Immature natural killer cell (primary cell): ENCODE results near the gene MEAK7. TPM values are rescaled to one million over a fixed set of nuclear protein-coding genes. Genes with fewer than 3 reads are reported as not detected.

Experiments
- DNase-seq, 3 donors: peaks; one replicate each; pipeline ENCODE4 v3.0.0; 2022; ENCODE audit warnings: mixed read lengths in 1 of 3
- H3K27ac Mint-ChIP-seq, 6 donors: one replicate each; pipeline ENCODE4 v1.8.0; 2020; ENCODE audit warnings: mixed read lengths in 6 of 6, mild to moderate bottlenecking in 5 of 6, inconsistent platforms in 4 of 6, moderate library complexity in 3 of 6
- H3K27me3 Mint-ChIP-seq, 3 donors: one replicate each; pipeline ENCODE4 v1.8.0; 2020 to 2021; ENCODE audit warnings: low read depth in 3 of 3, mild to moderate bottlenecking in 3 of 3, mixed read lengths in 3 of 3, moderate library complexity in 3 of 3, inconsistent platforms in 1 of 3
- H3K36me3 Mint-ChIP-seq, 3 donors: one replicate each; pipeline ENCODE4 v1.8.0; 2020; ENCODE audit warnings: mixed read lengths in 3 of 3, inconsistent platforms in 2 of 3, mild to moderate bottlenecking in 2 of 3
- H3K4me1 Mint-ChIP-seq, 2 donors: one replicate each; pipeline ENCODE4 v1.8.0; 2020; ENCODE audit warnings: inconsistent platforms in 2 of 2, mild to moderate bottlenecking in 2 of 2, mixed read lengths in 2 of 2, moderate library complexity in 1 of 2
- H3K4me3 Mint-ChIP-seq, 5 donors: one replicate each; pipeline ENCODE4 v1.8.0; 2020; ENCODE audit warnings: mild to moderate bottlenecking in 5 of 5, mixed read lengths in 5 of 5, inconsistent platforms in 3 of 5, moderate library complexity in 3 of 5
- H3K9me3 Mint-ChIP-seq, 6 donors: one replicate each; pipeline ENCODE4 v1.8.0; 2020; ENCODE audit warnings: mild to moderate bottlenecking in 6 of 6, mixed read lengths in 6 of 6, inconsistent platforms in 4 of 6, moderate library complexity in 3 of 6
- polyA plus RNA-seq, 3 donors: library from polyadenylated mRNA; unstranded; fragments of 300-500 nt; fragmentation: Illumina TruSeq; gene quantifications; one replicate each; pipeline ENCODE4 v1.2.3, GENCODE V29; 2021

The MEAK7 gene
- polyA plus RNA-seq, 3 donors from 2014 or later: 3.0 to 5.2 (median 5.1) TPM

GRCh38 chr16:84475643-84476240 lies 28.7 kb downstream of the MEAK7 start:
- Mint-ChIP-seq H3K4me3 (no peak overlapping the region), H3K27ac (no peak overlapping the region), H3K4me1 (no peaks in the 10 kb centered on the region), H3K27me3 (peaks cover 0 to 4% (median 0%) of the 10 kb centered on the region in 3 donors), H3K9me3 (peaks cover 0 to 2% (median 0%) of the 10 kb centered on the region in 6 donors), H3K36me3 (peaks cover 0 to 3% (median 0%) of the 10 kb centered on the region in 3 donors)
- DNase-seq: no peak

- H3K36me3 Mint-ChIP-seq: peaks cover 11 to 12% (median 11%) of the 10 kb centered on the region in 3 donors
- H3K4me3 Mint-ChIP-seq: no peak overlapping the region
- H3K27me3 Mint-ChIP-seq: peaks cover 0 to 4% (median 1%) of the 10 kb centered on the region in 3 donors
- H3K9me3 Mint-ChIP-seq: peaks cover 0 to 5% (median 0%) of the 10 kb centered on the region in 6 donors
- H3K27ac Mint-ChIP-seq: no peak overlapping the region
- no peak for DNase-seq
- no peaks in the 10 kb centered on the region for H3K4me1 Mint-ChIP-seq
These were observed 32.5 kb downstream of the MEAK7 start for GRCh38 chr16:84471966-84472365.

- no peak for DNase-seq
- peaks cover 0 to 5% (median 4%) of the 10 kb centered on the region in 6 donors for H3K9me3 Mint-ChIP-seq
- H3K36me3 Mint-ChIP-seq: peaks cover 16 to 19% (median 18%) of the 10 kb centered on the region in 3 donors
- no peak overlapping the region for H3K27ac Mint-ChIP-seq
- peaks cover 0 to 4% (median 1%) of the 10 kb centered on the region in 3 donors for H3K27me3 Mint-ChIP-seq
- H3K4me3 Mint-ChIP-seq: no peak overlapping the region
- no peaks in the 10 kb centered on the region for H3K4me1 Mint-ChIP-seq
These were observed 33.1 kb downstream of the MEAK7 start for GRCh38 chr16:84471316-84471715.

- Mint-ChIP-seq H3K9me3 (peaks cover 0 to 6% (median 5%) of the 10 kb centered on the region in 6 donors), H3K36me3 (peaks cover 19 to 28% (median 24%) of the 10 kb centered on the region in 3 donors), H3K27ac (no peak overlapping the region), H3K4me3 (no peak overlapping the region), H3K27me3 (peaks cover 1 to 3% (median 2%) of the 10 kb centered on the region in 3 donors), H3K4me1 (no peaks in the 10 kb centered on the region)
- DNase-seq: no peak
These were observed 36.8 kb downstream of the MEAK7 start for GRCh38 chr16:84467709-84468108.

GRCh38 chr16:84467256-84467655 lies 37.2 kb downstream of the MEAK7 start:
- H3K27ac Mint-ChIP-seq: no peak overlapping the region
- peaks cover 0 to 6% (median 5%) of the 10 kb centered on the region in 6 donors for H3K9me3 Mint-ChIP-seq
- H3K4me3 Mint-ChIP-seq: no peak overlapping the region
- no peak for DNase-seq
- H3K27me3 Mint-ChIP-seq: peaks cover 1 to 3% (median 2%) of the 10 kb centered on the region in 3 donors
- H3K4me1 Mint-ChIP-seq: no peaks in the 10 kb centered on the region
- H3K36me3 Mint-ChIP-seq: peaks cover 19 to 28% (median 24%) of the 10 kb centered on the region in 3 donors

GRCh38 chr16:84466692-84467091 lies 37.8 kb downstream of the MEAK7 start:
- H3K27me3 Mint-ChIP-seq: peaks cover 1 to 3% (median 2%) of the 10 kb centered on the region in 3 donors
- no peak overlapping the region for H3K4me3 Mint-ChIP-seq
- H3K4me1 Mint-ChIP-seq: peaks cover 0 to 1% of the 10 kb centered on the region in 2 donors
- H3K36me3 Mint-ChIP-seq: peaks cover 19 to 28% (median 24%) of the 10 kb centered on the region in 3 donors
- peaks cover 0 to 6% (median 5%) of the 10 kb centered on the region in 6 donors for H3K9me3 Mint-ChIP-seq
- DNase-seq: no peak
- no peak overlapping the region for H3K27ac Mint-ChIP-seq

- Mint-ChIP-seq H3K9me3 (peaks cover 0 to 6% (median 5%) of the 10 kb centered on the region in 6 donors), H3K36me3 (peaks cover 19 to 37% (median 24%) of the 10 kb centered on the region in 3 donors), H3K27ac (no peak overlapping the region), H3K4me3 (no peak overlapping the region), H3K4me1 (peaks cover 0 to 2% of the 10 kb centered on the region in 2 donors), H3K27me3 (peaks cover 1 to 4% (median 2%) of the 10 kb centered on the region in 3 donors)
- no peak for DNase-seq
These were observed 39.3 kb downstream of the MEAK7 start for GRCh38 chr16:84465154-84465553.

GRCh38 chr16:84464116-84464515 lies 40.3 kb downstream of the MEAK7 start:
- Mint-ChIP-seq H3K36me3 (peaks cover 19 to 40% (median 24%) of the 10 kb centered on the region in 3 donors), H3K4me1 (peaks cover 0 to 2% of the 10 kb centered on the region in 2 donors), H3K27ac (no peak overlapping the region), H3K9me3 (peaks cover 0 to 6% (median 5%) of the 10 kb centered on the region in 6 donors), H3K4me3 (no peak overlapping the region), H3K27me3 (peaks cover 2 to 6% (median 3%) of the 10 kb centered on the region in 3 donors)
- DNase-seq: no peak

GRCh38 chr16:84463221-84463620 lies 41.2 kb downstream of the MEAK7 start:
- H3K27ac Mint-ChIP-seq: no peak overlapping the region
- H3K27me3 Mint-ChIP-seq: peaks cover 2 to 6% (median 3%) of the 10 kb centered on the region in 3 donors

GRCh38 chr16:84462296-84463210 lies 41.9 kb downstream of the MEAK7 start:
- Mint-ChIP-seq H3K4me1 (peaks cover 0 to 2% of the 10 kb centered on the region in 2 donors), H3K27ac (no peak overlapping the region), H3K4me3 (no peak overlapping the region), H3K36me3 (peaks cover 13 to 36% (median 18%) of the 10 kb centered on the region in 3 donors), H3K27me3 (peaks cover 2 to 6% (median 2%) of the 10 kb centered on the region in 3 donors), H3K9me3 (peaks cover 0 to 6% (median 5%) of the 10 kb centered on the region in 6 donors)
- DNase-seq: no peak

More at GRCh38 chr16:84463221-84463620, 41.2 kb downstream of the MEAK7 start:
- Mint-ChIP-seq H3K36me3 (peaks cover 19 to 40% (median 24%) of the 10 kb centered on the region in 3 donors), H3K4me1 (peaks cover 0 to 2% of the 10 kb centered on the region in 2 donors), H3K4me3 (no peak overlapping the region), H3K9me3 (peaks cover 0 to 6% (median 5%) of the 10 kb centered on the region in 6 donors)
- no peak for DNase-seq

- H3K36me3 Mint-ChIP-seq: peaks cover 6 to 27% (median 10%) of the 10 kb centered on the region in 3 donors
- no peak for DNase-seq
- no peak overlapping the region for H3K27ac Mint-ChIP-seq
- peaks cover 0 to 4% (median 3%) of the 10 kb centered on the region in 6 donors for H3K9me3 Mint-ChIP-seq
- H3K4me3 Mint-ChIP-seq: no peak overlapping the region
- peaks cover 0 to 6% (median 2%) of the 10 kb centered on the region in 3 donors for H3K27me3 Mint-ChIP-seq
- H3K4me1 Mint-ChIP-seq: peaks cover 0 to 2% of the 10 kb centered on the region in 2 donors
These were observed 42.8 kb downstream of the MEAK7 start for GRCh38 chr16:84461413-84462295.

- Mint-ChIP-seq H3K27ac (no peak overlapping the region), H3K36me3 (peaks cover under 1 to 21% (median 4%) of the 10 kb centered on the region in 3 donors), H3K4me1 (peaks cover 0 to 2% of the 10 kb centered on the region in 2 donors), H3K4me3 (no peak overlapping the region), H3K27me3 (peaks cover 0 to 8% (median 2%) of the 10 kb centered on the region in 3 donors), H3K9me3 (peaks cover 0 to 4% (median under 1%) of the 10 kb centered on the region in 6 donors)
- DNase-seq: no peak
These were observed 43.4 kb downstream of the MEAK7 start for GRCh38 chr16:84461029-84461412.
